T-helper 2 cell (primary cell): ENCODE data around the gene RNF41.
"Not testable (repeated sequence)": the region's sequence is repeated elsewhere in the genome, so short reads cannot be mapped to it uniquely, and the experiment has no call there.

ENCODE experiments used
- DNase-seq, 5 experiments: peaks; one replicate each; pipeline versions ENCODE4 v3.0.0 to v3.0.0-alpha.2; 2012 to 2022

Gene RNF41

DNA sequence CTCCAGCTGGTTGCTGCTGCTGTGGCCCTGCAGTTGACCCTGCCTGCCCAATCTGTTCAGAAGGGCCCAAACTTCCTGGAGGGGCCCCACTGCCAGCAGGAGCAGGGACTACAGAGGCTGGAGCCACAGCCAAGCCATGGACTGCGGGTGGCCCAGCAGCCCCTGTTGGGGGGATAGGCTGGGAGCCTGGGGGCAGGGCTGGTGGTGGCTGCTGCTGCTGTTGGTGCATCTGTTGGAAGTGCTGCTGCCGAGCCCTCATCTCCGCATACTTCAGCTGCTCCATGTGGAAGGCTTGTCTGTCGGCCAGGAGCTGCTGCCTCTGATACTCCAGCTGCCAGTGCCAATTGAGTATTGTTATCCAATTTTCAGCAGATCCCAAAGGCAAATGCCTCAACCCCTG lies 56.4 kb downstream of the RNF41 start:
- DNase-seq: no peak

DNA sequence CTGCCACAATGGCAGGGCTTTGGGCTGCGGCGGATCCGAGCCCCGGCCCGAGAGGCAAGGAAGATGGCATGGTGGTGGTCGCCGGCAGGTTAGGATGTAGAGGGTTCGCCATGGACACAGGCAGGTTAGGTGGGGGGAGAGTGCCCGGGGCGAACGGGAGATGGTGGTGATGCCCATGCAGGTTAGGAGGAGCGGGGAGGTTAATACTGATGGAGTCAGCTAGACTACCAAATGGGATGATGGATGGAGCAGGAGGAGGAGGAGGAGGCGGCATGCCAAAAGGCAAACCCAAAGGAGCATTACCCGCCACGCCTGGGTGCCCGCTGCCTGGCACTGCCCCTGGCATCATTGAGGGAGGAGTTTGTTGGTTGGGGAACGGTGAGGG lies 57.4 kb downstream of the RNF41 start:
- no peak for DNase-seq

DNA sequence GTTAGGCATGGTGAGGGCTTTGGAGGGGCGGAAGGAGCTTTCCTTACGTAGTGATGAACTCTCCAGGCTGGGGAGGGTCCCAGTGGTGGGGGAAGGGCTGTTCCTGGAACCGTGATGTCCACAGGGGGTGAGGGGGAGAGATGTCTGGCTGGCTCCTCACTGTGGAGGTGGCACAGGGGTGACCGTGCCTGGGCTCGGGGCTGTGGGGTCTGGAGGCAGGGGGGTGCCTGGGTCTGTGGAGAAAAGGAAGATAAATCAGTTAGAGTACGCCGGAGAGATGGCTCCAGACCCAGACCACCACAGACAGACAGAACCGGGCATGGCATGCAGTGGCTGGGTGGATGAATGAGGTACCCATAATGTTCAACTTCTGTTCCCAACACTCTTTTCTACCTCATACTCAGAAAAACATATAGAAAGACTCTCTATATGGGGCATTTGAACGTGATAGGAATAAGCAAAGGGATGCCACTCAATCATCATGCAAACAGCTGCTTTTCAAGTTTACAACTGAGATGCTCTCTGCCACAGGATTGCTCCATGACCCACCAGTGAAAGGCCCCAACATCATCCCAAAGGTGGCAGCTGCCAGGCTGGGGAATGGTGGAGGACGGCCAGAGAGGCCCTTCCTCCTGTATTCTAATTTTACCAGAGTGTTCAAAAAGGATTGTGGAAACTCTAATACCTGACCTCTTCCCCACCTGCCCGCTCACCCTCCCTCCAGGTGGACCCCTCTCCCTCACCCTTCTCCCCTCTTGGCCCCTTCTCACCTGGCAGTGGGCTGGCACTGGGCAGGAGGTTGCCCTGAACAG lies 58.0 kb downstream of the RNF41 start:
- no peak for DNase-seq

DNA sequence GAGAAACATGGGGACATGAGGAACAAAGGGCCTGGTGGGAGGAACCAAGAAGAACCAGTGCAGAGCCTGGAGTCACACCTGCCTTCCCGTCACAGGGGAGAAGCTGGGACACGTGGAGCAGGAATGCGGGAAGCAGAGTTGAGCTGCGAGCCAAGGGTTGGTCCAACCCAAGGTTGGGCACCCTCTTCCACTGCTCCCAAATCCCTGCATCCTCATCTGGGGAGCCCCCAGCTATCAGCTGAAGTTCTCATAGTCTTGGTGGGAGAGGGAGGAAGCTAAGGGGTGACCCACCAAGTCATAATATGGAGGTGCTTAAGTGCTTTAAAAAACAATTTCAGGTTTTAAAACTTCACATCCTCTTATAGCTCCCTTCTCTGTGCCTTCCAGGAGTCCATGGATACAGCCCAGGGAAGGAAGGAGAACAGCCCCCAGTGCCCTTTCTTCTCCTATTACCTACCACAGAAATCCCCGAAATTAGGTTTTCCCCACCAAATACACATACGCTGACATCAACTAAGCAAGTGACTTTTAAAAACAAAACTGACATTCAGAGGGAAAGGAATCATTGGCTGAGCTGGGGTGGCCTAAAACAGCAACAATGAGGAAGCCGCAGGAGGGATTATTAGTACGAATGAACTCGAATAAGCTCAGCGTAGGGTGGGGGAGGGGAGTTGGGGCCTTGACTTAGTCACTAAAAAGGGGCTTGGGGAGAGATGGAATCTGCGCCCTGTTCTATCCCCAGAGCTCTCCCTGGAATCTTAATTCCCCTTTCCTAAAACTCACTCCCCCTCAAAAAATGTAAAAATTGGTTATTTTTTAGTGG lies 59.0 kb downstream of the RNF41 start:
- DNase-seq: no peak

DNA sequence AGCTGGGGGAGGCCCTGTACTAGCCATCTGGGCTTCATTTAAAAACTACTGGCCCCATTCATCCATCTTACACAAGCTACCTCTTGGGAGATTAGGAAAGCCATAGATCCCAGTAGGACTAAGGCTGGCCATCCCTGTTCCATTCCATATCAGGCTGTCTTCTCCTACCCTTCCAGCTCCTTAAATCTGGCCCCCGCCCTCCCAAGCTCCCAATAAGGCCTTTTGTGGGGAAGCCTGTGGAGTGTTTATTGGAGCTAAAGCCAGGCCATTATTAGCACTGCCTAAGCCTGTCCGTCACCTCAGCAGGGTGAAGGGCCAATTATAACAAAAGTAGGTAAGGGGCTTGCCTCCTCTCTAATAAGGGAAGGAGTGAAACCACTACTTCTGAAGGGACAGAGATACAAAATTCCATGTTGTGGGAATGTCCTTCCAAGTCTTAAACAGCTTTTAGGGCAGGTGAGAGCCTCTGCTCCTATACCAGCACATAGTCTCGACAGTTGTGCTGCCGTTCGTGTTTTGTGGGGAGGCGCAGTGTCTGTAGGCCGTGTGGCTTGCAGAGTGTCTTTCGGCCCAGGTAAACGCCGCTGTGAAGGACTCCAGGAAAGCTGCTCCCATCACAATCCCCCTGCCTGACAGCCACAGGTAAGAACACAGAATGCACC lies 59.9 kb downstream of the RNF41 start:
- no peak for DNase-seq

DNA sequence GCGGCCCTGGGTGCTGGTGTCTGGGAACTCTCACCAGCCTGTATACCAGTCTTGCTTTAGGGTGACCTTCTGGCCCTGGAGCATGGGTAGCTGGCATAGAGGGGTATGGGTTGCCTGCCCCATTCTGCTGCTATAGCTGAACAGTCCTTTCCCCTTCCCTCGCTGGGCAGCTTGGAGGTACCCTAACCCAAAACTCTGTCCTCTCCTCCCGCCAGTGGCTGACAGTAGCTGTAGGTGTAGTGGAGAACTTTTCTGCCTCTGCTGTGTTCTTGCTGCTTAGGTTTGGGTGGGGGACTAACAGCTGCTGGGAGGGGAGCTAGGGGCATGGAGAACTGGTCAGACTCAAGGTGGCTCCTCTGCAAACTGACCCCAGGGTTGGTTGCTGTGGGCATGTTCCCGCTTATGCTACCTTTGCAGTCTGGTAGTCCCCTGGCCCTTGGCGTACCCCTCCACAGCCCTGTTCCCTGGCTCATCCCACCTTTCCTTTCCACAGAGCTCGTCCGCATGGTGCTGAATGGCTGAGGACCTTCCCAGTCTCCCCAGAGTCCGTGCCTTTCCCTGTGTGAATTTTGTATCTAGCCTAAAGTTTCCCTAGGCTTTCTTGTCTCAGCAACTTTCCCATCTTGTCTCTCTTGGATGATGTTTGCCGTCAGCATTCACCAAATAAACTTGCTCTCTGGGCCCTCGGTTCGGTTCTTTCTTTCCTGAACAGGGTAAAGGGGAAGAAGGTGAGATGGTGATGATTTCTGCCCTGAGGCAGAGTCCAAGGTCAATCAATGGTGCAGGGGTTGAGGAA lies 60.6 kb downstream of the RNF41 start:
- DNase-seq: no peak

DNA sequence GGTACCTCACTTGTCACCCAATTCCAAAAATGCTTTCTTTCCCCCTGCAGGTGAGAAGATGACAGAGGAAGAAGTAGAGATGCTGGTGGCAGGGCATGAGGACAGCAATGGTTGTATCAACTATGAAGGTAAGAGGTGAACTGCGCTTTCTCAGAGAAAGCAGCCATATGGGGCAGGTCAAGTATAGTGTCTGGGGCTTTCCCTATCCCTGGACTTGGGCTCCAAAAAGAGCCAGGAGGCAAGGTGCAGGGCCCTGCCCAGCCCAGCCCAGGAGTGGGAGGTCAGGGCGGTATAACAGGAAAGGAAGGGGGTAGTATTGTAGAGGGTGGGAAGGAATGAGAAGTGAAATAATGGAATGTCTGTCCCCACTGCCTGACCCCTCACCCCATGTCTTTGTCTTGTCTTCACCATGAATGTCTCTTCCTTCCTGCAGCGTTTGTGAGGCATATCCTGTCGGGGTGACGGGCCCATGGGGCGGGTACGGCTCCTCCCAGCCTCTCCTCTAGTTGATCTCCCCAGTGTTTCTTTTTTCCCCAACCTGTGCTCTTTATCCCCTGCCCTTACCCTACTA lies 61.4 kb downstream of the RNF41 start:
- peak in 4 of 5 experiments; percentile 32 to 81 (median 59) for DNase-seq

DNA sequence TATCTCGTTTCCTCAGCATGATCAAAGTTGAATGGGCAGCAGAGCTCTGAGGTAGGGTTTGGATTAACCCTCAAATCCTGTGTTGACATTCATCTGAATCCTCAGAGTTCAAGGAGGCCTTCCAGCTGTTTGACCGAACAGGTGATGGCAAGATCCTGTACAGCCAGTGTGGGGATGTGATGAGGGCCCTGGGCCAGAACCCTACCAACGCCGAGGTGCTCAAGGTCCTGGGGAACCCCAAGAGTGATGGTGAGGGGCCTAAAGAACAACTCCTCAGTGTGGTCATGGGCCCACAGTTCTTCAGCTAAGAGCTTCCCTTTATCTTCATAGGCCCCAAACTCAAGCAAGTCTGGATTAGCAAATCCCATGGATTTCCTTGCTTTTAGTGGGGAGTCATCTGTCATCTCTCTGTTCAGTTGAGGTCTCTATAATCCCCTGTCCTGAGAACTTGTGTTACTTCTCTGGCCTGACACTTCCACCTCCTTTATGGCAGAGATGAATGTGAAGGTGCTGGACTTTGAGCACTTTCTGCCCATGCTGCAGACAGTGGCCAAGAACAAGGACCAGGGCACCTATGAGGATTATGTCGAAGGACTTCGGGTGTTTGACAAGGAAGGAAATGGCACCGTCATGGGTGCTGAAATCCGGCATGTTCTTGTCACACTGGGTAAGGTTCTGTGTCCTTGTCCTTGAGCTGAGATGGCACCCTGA lies 62.1 kb downstream of the RNF41 start:
- peak in 1 of 5 experiments; percentile 33 for DNase-seq

DNA sequence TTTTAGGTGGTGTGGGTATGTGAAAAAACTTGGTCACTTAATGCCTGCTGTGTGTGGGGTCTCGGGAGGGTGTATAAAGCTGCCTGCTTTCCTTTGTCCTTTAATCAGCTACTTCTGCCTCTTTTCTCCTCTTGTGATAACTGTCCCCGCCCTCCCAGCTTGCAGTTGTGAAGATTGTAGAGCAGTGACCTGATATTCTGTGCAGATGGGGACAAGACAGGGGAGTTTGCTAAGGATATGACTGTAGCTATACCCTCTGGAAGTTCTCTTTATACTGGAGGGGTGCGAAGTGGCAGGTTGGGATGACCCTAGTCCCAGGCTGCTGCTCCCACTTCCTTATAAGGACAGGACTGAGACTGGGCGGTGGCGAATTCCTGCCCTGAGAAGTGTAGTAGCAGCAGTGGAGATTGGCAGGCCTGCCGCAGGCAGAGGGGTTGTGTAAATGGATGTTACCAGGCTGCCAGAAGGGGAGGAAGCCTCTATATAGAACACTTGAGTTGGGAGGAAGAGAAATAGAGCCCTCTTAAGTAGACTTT lies 62.7 kb downstream of the RNF41 start:
- DNase-seq: peak in 1 of 5 experiments; percentile 44

DNA sequence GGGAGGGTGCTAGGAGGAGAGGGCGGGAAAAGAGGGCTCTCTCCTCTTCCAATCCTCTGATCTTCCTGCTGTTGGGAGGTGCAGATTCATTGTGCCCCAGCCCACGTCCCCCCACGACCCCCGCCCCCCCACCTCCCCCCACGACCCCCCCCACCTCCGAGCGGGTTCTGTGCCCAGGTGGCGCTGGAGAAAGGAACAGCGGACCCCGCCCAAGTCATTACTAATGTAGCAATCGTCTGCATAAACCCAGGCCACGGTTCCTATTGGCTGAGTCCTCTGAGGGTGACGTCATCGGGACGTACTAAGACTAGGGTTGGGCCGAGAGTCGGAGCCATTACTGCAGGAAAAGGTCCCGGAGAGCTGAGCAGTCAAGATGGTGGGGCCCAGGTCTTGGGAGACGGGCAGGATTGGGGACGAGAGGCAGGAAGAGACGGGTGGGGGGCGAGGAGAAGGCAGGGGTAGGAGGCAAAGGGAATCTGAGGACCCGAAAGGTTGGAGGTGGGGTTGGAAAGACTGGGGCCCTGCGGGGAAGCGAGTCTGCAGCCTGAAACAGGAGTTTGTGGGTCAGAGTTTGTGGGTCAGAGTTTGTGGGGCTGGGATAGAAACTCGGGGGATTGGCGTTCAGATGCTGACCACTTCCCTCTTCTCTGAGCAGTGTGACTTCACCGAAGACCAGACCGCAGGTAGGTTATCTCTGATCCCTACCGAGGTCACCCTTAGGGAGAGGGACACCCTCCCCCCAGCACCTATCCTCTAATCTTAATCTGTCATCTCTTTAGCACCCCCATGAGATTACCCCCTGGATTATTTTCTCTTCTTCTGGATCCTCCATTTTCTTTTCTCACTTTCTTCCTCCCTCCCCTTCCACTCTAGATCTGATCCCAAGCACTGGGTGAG lies 63.4 kb downstream of the RNF41 start, which contains the start of gene MYL6:
MYL6 (plus strand) TSS at position 331 of the 897 bp plus-strand sequence; CDS start at position 374, 43 bp downstream.
- DNase-seq: peak; percentile 59 to 97 (median 85)

DNA sequence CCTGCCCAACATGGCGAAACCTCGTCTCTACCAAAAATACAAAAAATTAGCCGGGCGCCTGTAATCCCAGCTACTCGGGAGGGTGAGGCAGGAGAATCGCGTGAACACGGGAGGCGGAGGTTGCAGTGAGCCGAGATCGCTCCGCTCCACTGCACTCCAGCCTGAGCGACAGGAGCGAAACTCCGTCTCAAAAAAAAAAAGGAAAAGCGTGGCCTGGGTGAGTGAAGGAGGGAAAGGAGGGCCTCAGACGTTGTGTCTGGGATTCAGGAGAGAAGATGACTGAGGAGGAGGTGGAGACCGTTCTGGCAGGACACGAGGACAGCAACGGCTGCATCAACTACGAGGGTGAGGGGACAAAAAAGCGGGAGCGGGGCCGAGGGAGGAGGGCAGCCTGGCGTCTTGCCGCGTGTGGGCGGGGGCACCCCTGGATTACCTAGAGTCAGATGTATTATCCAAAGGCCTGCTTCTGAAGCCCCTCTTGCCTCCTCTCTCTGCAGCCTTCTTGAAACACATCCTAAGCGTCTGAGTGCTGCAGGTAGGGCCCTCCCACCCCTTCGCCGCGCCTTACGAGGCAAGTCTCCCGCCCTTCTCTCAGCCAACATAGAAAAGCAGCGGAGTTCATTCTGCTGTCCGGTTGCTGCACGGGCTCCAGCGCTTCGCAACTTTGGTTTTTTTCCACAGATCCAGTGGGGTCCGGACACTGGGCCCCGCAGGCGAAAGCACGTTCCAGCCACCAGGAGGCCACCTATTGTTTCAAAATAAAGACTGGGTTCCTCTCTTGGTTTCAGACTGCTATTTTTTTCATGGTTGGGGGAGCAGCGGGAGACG lies 64.3 kb downstream of the RNF41 start:
- peak in 4 of 5 experiments; percentile 18 to 83 (median 49) for DNase-seq

DNA sequence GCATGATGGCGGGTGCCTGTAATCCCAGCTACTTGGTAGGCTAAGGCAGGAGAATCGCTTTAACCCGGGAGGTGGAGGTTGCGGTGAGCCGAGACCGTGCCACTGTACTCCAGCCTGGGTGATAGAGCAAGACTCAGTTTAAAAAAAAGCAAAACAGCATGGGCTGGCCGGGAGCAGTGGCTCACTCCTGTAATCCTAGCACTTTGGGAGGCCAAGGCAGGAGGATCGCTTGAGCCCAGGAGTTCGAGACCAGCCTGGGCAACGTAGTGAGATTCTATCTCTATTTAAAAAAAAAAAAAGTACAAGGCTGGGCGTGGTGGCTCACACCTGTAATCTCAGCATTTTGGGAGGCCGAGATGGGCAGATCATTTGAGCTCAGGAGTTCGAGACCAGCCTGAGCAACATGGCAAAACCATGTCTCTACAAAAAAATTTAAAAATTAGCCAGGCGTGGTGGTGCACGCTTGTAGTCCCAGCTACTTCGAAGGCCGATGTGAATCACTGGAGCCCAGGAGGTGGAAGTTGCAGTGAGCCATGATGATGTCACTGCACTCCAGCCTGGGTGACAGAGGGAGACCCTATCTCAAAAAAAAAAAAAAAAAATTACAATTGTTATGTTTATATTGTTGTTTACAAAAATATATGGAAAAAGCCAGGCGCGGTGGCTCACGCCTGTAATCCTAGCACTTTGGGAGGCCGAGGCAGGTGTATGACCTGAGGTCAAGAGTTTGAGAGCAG lies 65.1 kb downstream of the RNF41 start:
- not testable (repeated sequence) for DNase-seq

DNA sequence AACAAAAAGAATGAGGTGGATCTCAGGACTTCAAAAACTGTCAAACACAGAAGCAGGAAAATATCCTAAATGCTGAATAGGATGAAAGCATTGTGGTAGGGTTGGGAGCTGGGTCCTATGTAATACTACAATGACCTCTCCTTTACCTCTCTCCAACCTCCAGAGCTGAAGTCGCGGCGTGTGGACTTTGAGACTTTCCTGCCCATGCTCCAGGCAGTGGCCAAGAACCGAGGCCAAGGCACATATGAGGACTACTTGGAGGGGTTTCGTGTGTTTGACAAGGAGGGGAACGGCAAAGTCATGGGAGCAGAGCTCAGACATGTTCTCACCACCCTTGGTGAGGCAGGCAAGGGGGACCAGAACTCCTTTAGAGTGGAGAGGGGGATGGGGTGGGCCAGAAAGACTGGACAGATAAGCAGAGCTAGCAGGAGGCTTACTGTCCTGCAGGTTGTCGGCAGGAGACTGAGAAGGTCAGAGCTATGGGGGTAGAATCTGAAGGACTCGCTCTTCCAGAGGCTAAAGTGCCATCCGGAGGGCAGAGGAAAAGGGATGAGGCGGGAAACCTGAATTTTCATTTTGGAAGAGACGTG lies 66.4 kb downstream of the RNF41 start:
- no peak for DNase-seq

DNA sequence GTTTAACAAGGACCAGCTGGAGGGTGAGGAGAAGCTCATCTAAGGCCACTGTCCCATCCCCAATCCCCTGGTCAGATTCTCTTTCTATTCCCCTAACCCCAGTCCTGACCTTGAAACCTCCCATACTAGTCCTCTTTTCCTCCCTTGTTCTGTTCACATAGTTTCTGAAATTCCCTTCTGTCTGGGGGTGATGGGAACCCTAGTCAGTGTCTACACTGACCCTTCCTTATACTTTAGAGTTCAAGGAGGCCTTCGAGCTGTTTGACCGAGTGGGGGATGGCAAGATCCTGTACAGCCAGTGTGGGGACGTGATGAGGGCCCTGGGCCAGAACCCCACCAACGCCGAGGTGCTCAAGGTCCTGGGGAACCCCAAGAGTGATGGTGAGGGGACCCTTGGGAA lies 66.9 kb downstream of the RNF41 start:
- no peak for DNase-seq

DNA sequence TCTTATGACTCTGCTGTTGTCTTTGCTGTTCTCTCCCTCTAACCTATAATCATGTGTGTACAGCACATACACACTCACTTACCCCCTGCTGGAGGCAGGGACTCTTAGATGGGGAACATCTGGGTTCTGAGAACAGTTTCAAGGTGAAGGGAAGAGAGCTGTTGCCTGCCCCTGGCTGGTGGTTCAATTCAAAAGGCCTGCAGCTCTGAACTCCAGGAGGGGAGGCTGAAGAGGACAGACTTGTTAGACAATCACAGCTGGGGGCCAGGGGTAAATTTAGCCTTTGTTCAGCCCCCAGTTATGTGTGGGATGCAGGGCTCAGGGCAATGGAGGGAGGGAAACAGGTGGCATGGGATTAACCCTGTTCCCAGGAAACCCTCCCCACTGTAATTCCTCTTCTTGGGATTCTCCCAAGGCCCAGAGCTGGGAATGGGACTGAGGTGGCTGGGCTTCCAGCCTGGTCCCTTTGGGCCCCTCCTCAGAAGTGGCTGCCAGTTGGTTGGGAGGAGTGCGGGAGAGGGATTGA lies 67.4 kb downstream of the RNF41 start:
- DNase-seq: no peak

DNA sequence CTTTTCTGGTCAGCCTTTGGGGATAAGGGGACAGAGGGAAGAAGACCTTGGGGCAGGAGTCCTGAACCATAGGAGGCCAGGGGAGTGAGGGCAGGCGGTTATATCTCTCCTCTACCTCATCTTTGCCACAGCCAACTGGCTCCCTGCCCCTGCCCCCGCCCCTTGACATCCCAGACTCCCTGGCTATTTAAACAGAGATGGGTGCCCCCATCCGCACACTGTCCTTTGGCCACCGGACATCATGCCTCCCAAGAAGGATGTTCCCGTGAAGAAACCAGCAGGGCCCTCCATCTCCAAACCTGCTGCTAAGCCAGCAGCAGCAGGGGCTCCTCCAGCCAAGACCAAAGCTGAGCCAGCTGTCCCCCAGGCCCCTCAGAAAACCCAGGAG lies 68.0 kb downstream of the RNF41 start:
- no peak for DNase-seq
